Keratinocyte (primary cell): ENCODE data around the gene CLK1. TPM values are rescaled to one million over a fixed set of nuclear protein-coding genes. Genes with fewer than 3 reads are reported as not detected.

Experiments used
- DNase-seq: peaks from one replicate; pipeline ENCODE4 v3.0.0-alpha.2; 2011; ENCODE audit warnings: low read depth, missing footprints, low spot score
- FAIRE-seq: peaks from 2 replicates; lab custom pipeline; 2011; peaks lifted over from hg19 to GRCh38; lab: Jason Lieb, UNC
- H2AFZ ChIP-seq: 2 replicates; pipeline ENCODE4 v1.6.0; 2012; ENCODE audit warnings: low read length, control low read depth, inconsistent platforms; ENCODE audit not compliant: control insufficient read depth
- H3K27ac ChIP-seq: 2 replicates; pipeline ENCODE4 v1.5.1; 2011; ENCODE audit warnings: low read length; ENCODE audit not compliant: control insufficient read depth, insufficient read depth
- H3K27me3 ChIP-seq: 3 replicates; pipeline ENCODE4 v1.6.0; 2011; ENCODE audit warnings: low read length; ENCODE audit not compliant: control insufficient read depth, insufficient read depth; ENCODE audit errors: extremely low read depth
- H3K36me3 ChIP-seq, 2 experiments: 2 replicates in 1 of 2; 3 replicates in 1 of 2; pipeline ENCODE4 v1.5.1; 2011; ENCODE audit warnings: low read length in 2 of 2, mild to moderate bottlenecking in 1 of 2; ENCODE audit not compliant: control insufficient read depth in 2 of 2, insufficient read depth in 2 of 2; ENCODE audit errors: extremely low read depth in 1 of 2
- H3K4me1 ChIP-seq: 3 replicates; pipeline ENCODE4 v1.5.1; 2011; ENCODE audit warnings: low read length; ENCODE audit not compliant: control insufficient read depth, insufficient read depth; ENCODE audit errors: extremely low read depth
- H3K4me2 ChIP-seq: 3 replicates; pipeline ENCODE4 v1.6.0; 2011; ENCODE audit warnings: low read depth, low read length; ENCODE audit not compliant: control insufficient read depth, insufficient read depth; ENCODE audit errors: extremely low read depth
- H3K4me3 ChIP-seq, 3 experiments: fragments of 200-600 bp in 1 of 3; sonication (generic) in 1 of 3; 2 replicates in 2 of 3; 3 replicates in 1 of 3; pipeline ENCODE4 v1.5.1; 2011 to 2016; ENCODE audit warnings: low read length in 3 of 3, mild to moderate bottlenecking in 3 of 3, control low read depth in 2 of 3, inconsistent platforms in 1 of 3, low read depth in 1 of 3, mixed read lengths in 1 of 3, mixed run types in 1 of 3, moderate library complexity in 1 of 3; ENCODE audit not compliant: control insufficient read depth in 2 of 3, insufficient read depth in 2 of 3; ENCODE audit errors: extremely low read depth in 1 of 3
- H3K79me2 ChIP-seq: 2 replicates; pipeline ENCODE4 v1.6.0; 2012; ENCODE audit warnings: low read length; ENCODE audit not compliant: control insufficient read depth, insufficient read depth
- H3K9ac ChIP-seq: 3 replicates; pipeline ENCODE4 v1.6.0; 2011; ENCODE audit warnings: low read length; ENCODE audit not compliant: control insufficient read depth, insufficient read depth; ENCODE audit errors: extremely low read depth
- H3K9me1 ChIP-seq: 3 replicates; pipeline ENCODE4 v1.6.0; 2011; ENCODE audit warnings: low read length; ENCODE audit not compliant: control insufficient read depth, insufficient read depth; ENCODE audit errors: extremely low read depth
- H3K9me3 ChIP-seq: 2 replicates; pipeline ENCODE4 v1.5.1; 2012; ENCODE audit warnings: low read depth, low read length; ENCODE audit not compliant: control insufficient read depth
- H4K20me1 ChIP-seq: 3 replicates; pipeline ENCODE4 v1.6.0; 2011; ENCODE audit warnings: low read length; ENCODE audit not compliant: control insufficient read depth, insufficient read depth; ENCODE audit errors: extremely low read depth
- CTCF ChIP-seq, 3 experiments: IDR thresholded peaks in 1 of 3; conservative IDR thresholded peaks in 1 of 3; optimal IDR thresholded peaks in 1 of 3; 2 replicates in 2 of 3; 3 replicates in 1 of 3; pipeline versions ENCODE3 to v1.5.1; 2011; ENCODE audit warnings: low read length in 3 of 3, mild to moderate bottlenecking in 3 of 3, moderate library complexity in 2 of 3, control low read depth in 1 of 3, inconsistent platforms in 1 of 3; ENCODE audit not compliant: insufficient read depth in 2 of 3; ENCODE audit errors: extremely low read depth in 1 of 3
- EZH2 ChIP-seq: IDR thresholded peaks from one replicate; pipeline ENCODE4 v1.6.1; 2012; ENCODE audit warnings: inconsistent platforms, mild to moderate bottlenecking, low read length, moderate library complexity
- dilution Hi-C: fragments of 300-500 bp; cut with MboI; formaldehyde crosslinking; loops from one replicate; pipeline ENCODE4 v1.7.0; 2020; ENCODE audit warnings: low sequenced_read_pairs; ENCODE audit not compliant: extremely low pct_ligation_motif_present
- polyA plus RNA-seq, 5 experiments: library from polyadenylated mRNA; depleted of rRNA in 3 of 5; stranded (reverse) in 3 of 5; stranded (forward) in 1 of 5; unstranded in 1 of 5; fragments of >200 nt; gene quantifications; 1 replicate in 1 of 5; 2 replicates in 3 of 5; 3 replicates in 1 of 5; pipeline versions ENCODE4 v1.2.1 to v1.2.3, GENCODE V29; 2011 to 2012; ENCODE audit warnings: missing spikeins in 2 of 5, low read depth in 1 of 5, low replicate concordance in 1 of 5

CLK1 gene
- polyA plus RNA-seq, 1 donor (not counting 4 experiments of a cell fraction or from before 2014, with no cell fraction given) = 70.4 TPM

DNA sequence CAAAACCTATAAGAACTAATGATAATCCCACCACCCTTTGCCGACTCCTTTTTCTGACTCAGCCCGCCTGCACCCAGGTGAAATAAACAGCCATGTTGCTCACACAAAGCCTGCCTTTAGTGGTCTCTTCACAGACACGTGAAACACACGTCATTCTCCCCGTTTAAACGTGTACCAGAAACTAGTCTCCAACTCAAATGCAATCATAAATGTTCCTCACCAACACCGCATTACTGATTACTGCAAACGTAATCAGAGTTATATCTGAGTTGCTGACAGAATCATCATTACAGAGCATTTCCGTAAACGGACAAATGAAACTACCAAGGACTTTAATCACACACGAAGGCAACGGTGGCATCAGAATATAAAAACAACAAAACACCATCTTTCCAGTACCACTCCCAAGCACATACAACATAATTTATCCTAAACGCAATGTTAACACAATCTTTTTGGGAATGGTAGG is 1.9 kb downstream of the CLK1 start:
- FAIRE-seq (no peak), DNase-seq (no peak)
- Histone ChIP-seq H3K27me3 (no peaks in the 10 kb centered on the region), H3K36me3 (peaks cover 8 to 28% of the 10 kb centered on the region in 2 experiments), H3K9ac (peak overlapping the region; percentile 98), H3K9me3 (no peaks in the 10 kb centered on the region), H3K9me1 (no peaks in the 10 kb centered on the region), H4K20me1 (no peaks in the 10 kb centered on the region), H3K4me3 (peak overlapping the region; percentile 79 to 92 (median 89)), H3K79me2 (peaks cover 68% of the 10 kb centered on the region), H3K27ac (peak overlapping the region; percentile 96), H2AFZ (no peak overlapping the region), H3K4me1 (peaks cover 23% of the 10 kb centered on the region), H3K4me2 (peak overlapping the region; percentile 84)
- TF ChIP-seq CTCF (optimal IDR thresholded peaks at IDR 0.05 in 1 of 3, IDR thresholded peaks at IDR 0.05 in 1 of 3, conservative IDR thresholded peaks at IDR 0.05 in 1 of 3; ENCODE audit: extremely low read depth in 1 of 3, insufficient read depth in 2 of 3, low read length in 3 of 3) = no peak
- TF ChIP-seq EZH2 = no peak
- dilution Hi-C loops = no loop called here

- H3K4me3 ChIP-seq = peak overlapping the region; percentile 51 to 92 (median 79)
- H4K20me1 ChIP-seq = no peaks in the 10 kb centered on the region
- H3K79me2 ChIP-seq = peaks cover 71% of the 10 kb centered on the region
- no peak overlapping the region for H2AFZ ChIP-seq
- H3K9ac ChIP-seq = peak overlapping the region; percentile 98
- H3K36me3 ChIP-seq = peaks cover 13 to 36% of the 10 kb centered on the region in 2 experiments
- dilution Hi-C loops = no loop called here
- TF ChIP-seq EZH2 (no peak), CTCF (optimal IDR thresholded peaks at IDR 0.05 in 1 of 3, IDR thresholded peaks at IDR 0.05 in 1 of 3, conservative IDR thresholded peaks at IDR 0.05 in 1 of 3; ENCODE audit: extremely low read depth in 1 of 3, insufficient read depth in 2 of 3, low read length in 3 of 3) (no peak)
- no peaks in the 10 kb centered on the region for H3K9me1 ChIP-seq
- H3K27ac ChIP-seq = peak overlapping the region; percentile 27
- no peaks in the 10 kb centered on the region for H3K9me3 ChIP-seq
- peaks cover 20% of the 10 kb centered on the region for H3K4me1 ChIP-seq
- DNase-seq (no peak), FAIRE-seq (no peak)
- no peaks in the 10 kb centered on the region for H3K27me3 ChIP-seq
- H3K4me2 ChIP-seq = peak overlapping the region; percentile 83
Observed at GRCh38 chr2:200861617-200862155, 2.8 kb downstream of the CLK1 start.
